ENCODE measurements around the gene RAP2C. TPM values are rescaled to one million over a fixed set of nuclear protein-coding genes. Genes with fewer than 3 reads are reported as not detected.

The RAP2C gene
- total RNA-seq, 2 experiments from 2014 or later = 13.8 to 22.1 TPM

DNA sequence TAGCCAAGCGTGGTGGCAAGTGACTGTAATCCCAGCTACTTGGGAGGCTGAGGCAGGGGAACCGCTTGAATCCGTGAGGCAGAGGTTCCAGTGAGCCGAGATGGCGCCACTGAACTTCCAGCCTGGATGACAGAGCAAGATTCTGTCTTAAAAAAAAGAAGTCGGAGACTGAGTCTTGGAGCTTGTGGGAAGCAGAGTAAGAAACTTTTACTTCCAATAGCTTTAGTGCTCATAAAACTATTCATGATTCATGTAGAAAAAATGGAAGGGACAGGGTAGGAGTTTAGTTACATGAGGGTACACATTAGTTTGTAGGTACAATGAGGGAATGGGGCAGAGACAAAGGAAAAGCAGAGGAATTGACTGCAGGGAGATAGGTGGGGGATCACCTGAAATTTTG, 19.3 kb downstream of the RAP2C start:
- ChIA-PET POLR2A (interaction anchor here (0.7 kb wide), 1 partner anchor 129 kb away, joined by 3 read pairs; no protein-coding TSS in a partner anchor), CTCF (ENCODE audit: unreplicated experiment) (no interaction called here)
- no peak for DNase-seq (ENCODE audit: low spot score)
- Histone ChIP-seq H3K79me2 (ENCODE audit: insufficient read depth, low read depth, low read length) (no peaks in the 10 kb centered on the region), H3K27ac (ENCODE audit: low read depth, low read length, poor library complexity, severe bottlenecking) (no peak overlapping the region), H3K4me3 (ENCODE audit: low read depth, low read length, poor library complexity, severe bottlenecking) (no peak overlapping the region), H3K36me3 (ENCODE audit: insufficient read depth, low read length) (peaks cover 7% of the 10 kb centered on the region; the same call in 1 of the 2 replicates), H3K9me3 (ENCODE audit: low read length) (no peaks in the 10 kb centered on the region), H3K4me2 (ENCODE audit: low read length) (no peak overlapping the region), H4K20me1 (ENCODE audit: insufficient read depth, low read length) (no peaks in the 10 kb centered on the region), H2AFZ (ENCODE audit: low read length) (no peak overlapping the region), H3K9me2 (ENCODE audit: insufficient read depth, low read length) (no peaks in the 10 kb centered on the region), H3K4me1 (ENCODE audit: insufficient read depth, low read length, poor library complexity, severe bottlenecking) (no peaks in the 10 kb centered on the region)
- no TSS peak for BruUV-seq (replicated peaks)
- intact Hi-C loops (cut with micrococcal nuclease; ENCODE audit: unreplicated experiment) = no loop called here
- TF ChIP-seq, protein P1, sequence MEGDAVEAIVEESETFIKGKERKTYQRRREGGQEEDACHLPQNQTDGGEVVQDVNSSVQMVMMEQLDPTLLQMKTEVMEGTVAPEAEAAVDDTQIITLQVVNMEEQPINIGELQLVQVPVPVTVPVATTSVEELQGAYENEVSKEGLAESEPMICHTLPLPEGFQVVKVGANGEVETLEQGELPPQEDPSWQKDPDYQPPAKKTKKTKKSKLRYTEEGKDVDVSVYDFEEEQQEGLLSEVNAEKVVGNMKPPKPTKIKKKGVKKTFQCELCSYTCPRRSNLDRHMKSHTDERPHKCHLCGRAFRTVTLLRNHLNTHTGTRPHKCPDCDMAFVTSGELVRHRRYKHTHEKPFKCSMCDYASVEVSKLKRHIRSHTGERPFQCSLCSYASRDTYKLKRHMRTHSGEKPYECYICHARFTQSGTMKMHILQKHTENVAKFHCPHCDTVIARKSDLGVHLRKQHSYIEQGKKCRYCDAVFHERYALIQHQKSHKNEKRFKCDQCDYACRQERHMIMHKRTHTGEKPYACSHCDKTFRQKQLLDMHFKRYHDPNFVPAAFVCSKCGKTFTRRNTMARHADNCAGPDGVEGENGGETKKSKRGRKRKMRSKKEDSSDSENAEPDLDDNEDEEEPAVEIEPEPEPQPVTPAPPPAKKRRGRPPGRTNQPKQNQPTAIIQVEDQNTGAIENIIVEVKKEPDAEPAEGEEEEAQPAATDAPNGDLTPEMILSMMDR (conservative IDR thresholded peaks at IDR 0.05; ENCODE audit: low read length) = no peak
- no peak for TF ChIP-seq EZH2phosphoT487 (IDR thresholded peaks at IDR 0.05; ENCODE audit: borderline replicate concordance, low read depth, low read length)

DNA sequence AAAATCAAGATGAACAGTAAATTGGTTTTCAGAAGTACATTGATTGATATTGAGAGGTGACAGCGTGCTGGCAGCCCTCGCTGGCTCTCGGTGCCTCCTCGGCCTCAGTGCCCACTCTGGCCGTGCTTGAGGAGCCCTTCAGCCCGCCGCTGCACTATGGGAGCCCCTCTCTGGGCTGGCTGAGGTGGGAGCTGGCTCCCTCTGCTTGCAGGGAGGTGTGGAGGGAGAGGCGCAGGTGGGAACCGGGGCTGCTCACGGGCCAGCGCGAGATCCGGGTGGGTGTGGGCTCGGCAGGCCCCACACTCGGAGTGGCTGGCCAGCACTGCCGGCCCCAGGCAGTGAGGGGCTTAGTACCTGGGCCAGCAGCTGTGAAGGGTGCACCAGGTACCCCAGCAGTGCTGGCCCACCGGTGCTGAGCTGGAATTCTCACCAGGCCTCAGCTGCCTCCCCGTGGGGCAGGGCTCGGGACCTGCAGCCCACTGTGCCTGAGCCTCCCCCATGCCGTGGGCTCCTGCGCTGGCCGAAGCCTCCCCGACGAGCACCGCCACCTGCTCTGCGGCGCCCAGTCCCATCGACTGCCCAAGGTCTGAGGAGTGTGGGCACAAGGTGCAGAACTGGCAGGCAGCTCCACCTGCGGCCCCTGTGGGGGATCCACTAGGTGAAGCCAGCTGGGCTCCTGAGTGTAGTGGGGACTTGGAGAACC, 25.2 kb downstream of the RAP2C start:
- Histone ChIP-seq H2AFZ (ENCODE audit: low read length) (no peak overlapping the region), H3K4me1 (ENCODE audit: insufficient read depth, low read length, poor library complexity, severe bottlenecking) (no peaks in the 10 kb centered on the region), H3K9me2 (ENCODE audit: insufficient read depth, low read length) (no peaks in the 10 kb centered on the region), H3K79me2 (ENCODE audit: insufficient read depth, low read depth, low read length) (no peaks in the 10 kb centered on the region), H3K9me3 (ENCODE audit: low read length) (no peaks in the 10 kb centered on the region), H3K36me3 (ENCODE audit: insufficient read depth, low read length) (no peaks in the 10 kb centered on the region), H4K20me1 (ENCODE audit: insufficient read depth, low read length) (no peaks in the 10 kb centered on the region), H3K4me2 (ENCODE audit: low read length) (no peak overlapping the region), H3K4me3 (ENCODE audit: low read depth, low read length, poor library complexity, severe bottlenecking) (no peak overlapping the region), H3K27ac (ENCODE audit: low read depth, low read length, poor library complexity, severe bottlenecking) (no peak overlapping the region)
- ChIA-PET POLR2A (no interaction called here), CTCF (ENCODE audit: unreplicated experiment) (no interaction called here)
- no TSS peak for BruUV-seq (replicated peaks)
- intact Hi-C loops (cut with micrococcal nuclease; ENCODE audit: unreplicated experiment) = no loop called here
- no peak for DNase-seq (ENCODE audit: low spot score)
- TF ChIP-seq, protein P1 (conservative IDR thresholded peaks at IDR 0.05; ENCODE audit: low read length) = no peak
- no peak for TF ChIP-seq EZH2phosphoT487 (IDR thresholded peaks at IDR 0.05; ENCODE audit: borderline replicate concordance, low read depth, low read length)

DNA sequence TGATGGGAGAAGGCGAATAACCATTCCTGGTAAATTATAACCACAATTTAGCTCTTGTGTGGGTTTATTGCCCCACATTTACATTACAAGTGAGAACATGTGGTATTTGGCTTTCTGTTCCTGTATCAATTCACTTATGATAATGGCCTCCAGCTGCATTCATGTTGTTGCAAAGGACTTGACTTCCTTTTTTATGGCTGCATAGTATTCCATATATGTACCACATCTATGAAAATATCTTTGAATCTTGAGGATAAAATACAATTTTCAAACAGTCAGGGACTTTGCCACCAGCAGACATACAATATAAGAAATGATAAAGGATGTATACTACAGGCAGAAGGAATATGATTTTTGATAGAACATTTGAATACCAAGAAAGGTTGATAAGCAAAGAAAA, 27.3 kb downstream of the RAP2C start:
- intact Hi-C loops (cut with micrococcal nuclease; ENCODE audit: unreplicated experiment) = no loop called here
- no peak overlapping the region for H3K4me2 ChIP-seq (ENCODE audit: low read length)
- TF ChIP-seq, protein P1 (conservative IDR thresholded peaks at IDR 0.05; ENCODE audit: low read length) = no peak
- no peak for TF ChIP-seq EZH2phosphoT487 (IDR thresholded peaks at IDR 0.05; ENCODE audit: borderline replicate concordance, low read depth, low read length)

More for the DNA sequence above, 27.3 kb downstream of the RAP2C start:
- H4K20me1 ChIP-seq (ENCODE audit: insufficient read depth, low read length) = no peaks in the 10 kb centered on the region
- no TSS peak for BruUV-seq (replicated peaks)
- no peak overlapping the region for H3K27ac ChIP-seq (ENCODE audit: low read depth, low read length, poor library complexity, severe bottlenecking)
- no peak overlapping the region for H3K4me3 ChIP-seq (ENCODE audit: low read depth, low read length, poor library complexity, severe bottlenecking)
- ChIA-PET POLR2A (interaction anchor here (0.6 to 1.1 kb wide), 2 partner anchors 9 to 46 kb away, joined by 3 read pairs; no protein-coding TSS in a partner anchor), CTCF (ENCODE audit: unreplicated experiment) (no interaction called here)
- no peaks in the 10 kb centered on the region for H3K36me3 ChIP-seq (ENCODE audit: insufficient read depth, low read length)
- H3K9me3 ChIP-seq (ENCODE audit: low read length) = no peaks in the 10 kb centered on the region
- H2AFZ ChIP-seq (ENCODE audit: low read length) = no peak overlapping the region
- H3K9me2 ChIP-seq (ENCODE audit: insufficient read depth, low read length) = no peaks in the 10 kb centered on the region
- no peaks in the 10 kb centered on the region for H3K79me2 ChIP-seq (ENCODE audit: insufficient read depth, low read depth, low read length)
- H3K4me1 ChIP-seq (ENCODE audit: insufficient read depth, low read length, poor library complexity, severe bottlenecking) = no peaks in the 10 kb centered on the region
- no peak for DNase-seq (ENCODE audit: low spot score)

Measured in OCI-LY7 (cell line).